ENCODE results near the gene PCDHA6.
"Not testable (repeated sequence)": the region's sequence is repeated elsewhere in the genome, so short reads cannot be mapped to it uniquely, and the experiment has no call there.

Gene PCDHA6

GRCh38 chr5:140869555-140869886, 41.8 kb downstream of the PCDHA6 start:
- Histone ChIP-seq H3K27ac (ENCODE audit: low read length) (no peak overlapping the region), H3K4me1 (ENCODE audit: control insufficient read depth, insufficient read depth, low read length) (no peaks in the 10 kb centered on the region), H3K9me3 (ENCODE audit: control insufficient read depth in 2 of 2, low read length in 2 of 2) (peaks cover 8 to 21% of the 10 kb centered on the region in 2 donors), H3K36me3 (ENCODE audit: control insufficient read depth in 2 of 2, insufficient read depth in 2 of 2, low read length in 2 of 2) (no peaks in the 10 kb centered on the region), H3K4me3 (ENCODE audit: low read length in 2 of 2) (no peak overlapping the region), H3K9ac (ENCODE audit: low read length in 2 of 2) (no peak overlapping the region), H3K27me3 (ENCODE audit: control insufficient read depth in 1 of 2, insufficient read depth in 2 of 2, low read length in 2 of 2) (peaks cover 4 to 24% of the 10 kb centered on the region in 2 donors)

GRCh38 chr5:140870221-140871201, 42.8 kb downstream of the PCDHA6 start:
- Histone ChIP-seq H3K27me3 (ENCODE audit: control insufficient read depth in 1 of 2, insufficient read depth in 2 of 2, low read length in 2 of 2) (peaks cover 4 to 27% of the 10 kb centered on the region in 2 donors), H3K4me3 (ENCODE audit: low read length in 2 of 2) (no peak overlapping the region), H3K9me3 (ENCODE audit: control insufficient read depth in 2 of 2, low read length in 2 of 2) (peaks cover 12 to 21% of the 10 kb centered on the region in 2 donors), H3K9ac (ENCODE audit: low read length in 2 of 2) (no peak overlapping the region), H3K4me1 (ENCODE audit: control insufficient read depth, insufficient read depth, low read length) (no peaks in the 10 kb centered on the region), H3K27ac (ENCODE audit: low read length) (no peak overlapping the region), H3K36me3 (ENCODE audit: control insufficient read depth in 2 of 2, insufficient read depth in 2 of 2, low read length in 2 of 2) (no peaks in the 10 kb centered on the region)

- Histone ChIP-seq H3K4me1 (ENCODE audit: control insufficient read depth, insufficient read depth, low read length) (no peaks in the 10 kb centered on the region), H3K27ac (ENCODE audit: low read length) (no peak within 1 kb of the TSS), H3K36me3 (ENCODE audit: control insufficient read depth in 2 of 2, insufficient read depth in 2 of 2, low read length in 2 of 2) (no peaks in the 10 kb centered on the region), H3K9ac (ENCODE audit: low read length in 2 of 2) (no peak within 1 kb of the TSS), H3K27me3 (ENCODE audit: control insufficient read depth in 1 of 2, insufficient read depth in 2 of 2, low read length in 2 of 2) (peaks cover 7 to 17% of the 10 kb centered on the region in 2 donors), H3K4me3 (ENCODE audit: low read length in 2 of 2) (no peak within 1 kb of the TSS), H3K9me3 (ENCODE audit: control insufficient read depth in 2 of 2, low read length in 2 of 2) (peaks cover 13 to 16% of the 10 kb centered on the region in 2 donors)
Measured at GRCh38 chr5:140875085-140876065, 47.6 kb downstream of the PCDHA6 start, which contains the start of gene PCDHA12. PCDHA12 (plus strand) TSS chr5:140875308; CDS start chr5:140875473, 165 bp downstream.

- H3K27me3 ChIP-seq (ENCODE audit: control insufficient read depth in 1 of 2, insufficient read depth in 2 of 2, low read length in 2 of 2): peaks cover 3 to 10% of the 10 kb centered on the region in 2 donors
- H3K27ac ChIP-seq (ENCODE audit: low read length); H3K9ac ChIP-seq (ENCODE audit: low read length in 2 of 2); H3K36me3 ChIP-seq (ENCODE audit: control insufficient read depth in 2 of 2, insufficient read depth in 2 of 2, low read length in 2 of 2); H3K4me1 ChIP-seq (ENCODE audit: control insufficient read depth, insufficient read depth, low read length); H3K4me3 ChIP-seq (ENCODE audit: low read length in 2 of 2): not testable (repeated sequence)
- peaks cover 11 to 12% of the 10 kb centered on the region in 2 donors for H3K9me3 ChIP-seq (ENCODE audit: control insufficient read depth in 2 of 2, low read length in 2 of 2)
Measured at GRCh38 chr5:140876541-140877261, 48.9 kb downstream of the PCDHA6 start.

- no peak overlapping the region for H3K9ac ChIP-seq (ENCODE audit: low read length in 2 of 2)
- no peak overlapping the region for H3K27ac ChIP-seq (ENCODE audit: low read length)
- peaks cover 5 to 14% of the 10 kb centered on the region in 2 donors for H3K27me3 ChIP-seq (ENCODE audit: control insufficient read depth in 1 of 2, insufficient read depth in 2 of 2, low read length in 2 of 2)
- H3K36me3 ChIP-seq (ENCODE audit: control insufficient read depth in 2 of 2, insufficient read depth in 2 of 2, low read length in 2 of 2): no peaks in the 10 kb centered on the region
- H3K9me3 ChIP-seq (ENCODE audit: control insufficient read depth in 2 of 2, low read length in 2 of 2): peaks cover 9 to 13% of the 10 kb centered on the region in 2 donors
- H3K4me3 ChIP-seq (ENCODE audit: low read length in 2 of 2): no peak overlapping the region
- H3K4me1 ChIP-seq (ENCODE audit: control insufficient read depth, insufficient read depth, low read length): no peaks in the 10 kb centered on the region
Measured at GRCh38 chr5:140877262-140877581, 49.5 kb downstream of the PCDHA6 start.

All from stomach smooth muscle (tissue), 2 donors.